Memory B cell (primary cell): ENCODE data around the gene DYNC1LI1.
"Not testable (repeated sequence)": the region's sequence is repeated elsewhere in the genome, so short reads cannot be mapped to it uniquely, and the experiment has no call there.

ENCODE experiments used
- ATAC-seq: fragments of 150-1000 bp; cut with Tn5 transposase; 2 replicates; pipeline ENCODE4 v1.10.0; 2021; ENCODE audit warnings: low read depth, mild to moderate bottlenecking, moderate library complexity
- DNase-seq, 2 donors: peaks; one replicate each; pipeline ENCODE4 v3.0.0; 2022; ENCODE audit warnings: low spot score in 2 of 2
- H3K27ac Mint-ChIP-seq: one replicate; pipeline ENCODE4 v1.8.0; 2022; ENCODE audit warnings: mild to moderate bottlenecking, moderate library complexity, mixed read lengths
- H3K27me3 Mint-ChIP-seq: one replicate; pipeline ENCODE4 v1.8.0; 2022; ENCODE audit warnings: mixed read lengths
- H3K36me3 Mint-ChIP-seq: one replicate; pipeline ENCODE4 v1.8.0; 2022; ENCODE audit warnings: mild to moderate bottlenecking, mixed read lengths
- H3K4me1 Mint-ChIP-seq: one replicate; pipeline ENCODE4 v1.8.0; 2022; ENCODE audit warnings: mixed read lengths
- H3K4me3 Mint-ChIP-seq: one replicate; pipeline ENCODE4 v1.8.0; 2022; ENCODE audit warnings: mild to moderate bottlenecking, moderate library complexity, mixed read lengths
- H3K9me3 Mint-ChIP-seq: one replicate; pipeline ENCODE4 v1.8.0; 2022; ENCODE audit warnings: mixed read lengths

The DYNC1LI1 gene

GRCh38 chr3:32596282-32596908 lies 25.7 kb upstream of the DYNC1LI1 start:
- Mint-ChIP-seq H3K9me3 (no peaks in the 10 kb centered on the region), H3K4me3 (no peak overlapping the region), H3K4me1 (no peaks in the 10 kb centered on the region), H3K27me3 (peaks cover 6% of the 10 kb centered on the region), H3K27ac (no peak overlapping the region), H3K36me3 (no peaks in the 10 kb centered on the region)
- no peak for DNase-seq
- no peak for ATAC-seq

GRCh38 chr3:32595323-32595722 lies 24.7 kb upstream of the DYNC1LI1 start:
- ATAC-seq (no peak), DNase-seq (no peak)
- H3K4me1 Mint-ChIP-seq, result no peaks in the 10 kb centered on the region
- H3K36me3 Mint-ChIP-seq, result no peaks in the 10 kb centered on the region
- H3K9me3 Mint-ChIP-seq, result no peaks in the 10 kb centered on the region
- peaks cover 6% of the 10 kb centered on the region for H3K27me3 Mint-ChIP-seq
- no peak overlapping the region for H3K4me3 Mint-ChIP-seq
- H3K27ac Mint-ChIP-seq, result no peak overlapping the region

DNA sequence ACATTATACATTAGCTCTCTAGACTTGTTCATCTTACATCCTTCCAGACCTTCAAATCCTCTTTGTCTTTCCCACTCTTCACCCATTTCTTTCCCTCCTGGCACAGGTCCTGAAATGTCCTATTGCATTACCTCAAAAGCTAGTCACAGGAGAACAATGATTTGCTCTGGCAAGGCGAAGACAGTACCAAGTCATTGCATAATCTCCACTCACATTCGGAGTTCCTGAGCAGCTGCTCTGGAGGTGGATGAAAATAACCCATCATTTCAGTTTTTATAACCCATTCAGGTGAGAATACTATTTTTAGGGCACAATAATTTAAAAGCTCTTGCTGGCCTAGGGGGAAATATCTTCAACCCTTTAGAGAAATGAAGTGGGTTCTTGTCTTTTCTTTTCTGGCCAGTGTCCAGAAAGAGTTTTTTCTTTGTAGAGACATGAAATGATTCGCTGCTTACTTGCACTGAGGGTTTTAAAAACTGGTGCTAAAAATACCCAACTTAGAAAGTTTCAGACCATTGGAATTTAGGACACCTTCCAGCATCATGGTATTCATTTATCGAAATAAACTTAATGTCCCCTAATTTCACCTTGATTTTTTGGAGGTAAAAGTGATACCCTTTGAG lies 23.4 kb upstream of the DYNC1LI1 start:
- ATAC-seq (no peak), DNase-seq (no peak)
- no peak overlapping the region for H3K27ac Mint-ChIP-seq
- no peaks in the 10 kb centered on the region for H3K4me1 Mint-ChIP-seq
- H3K36me3 Mint-ChIP-seq, result no peaks in the 10 kb centered on the region
- no peaks in the 10 kb centered on the region for H3K9me3 Mint-ChIP-seq
- peaks cover 6% of the 10 kb centered on the region for H3K27me3 Mint-ChIP-seq
- no peak overlapping the region for H3K4me3 Mint-ChIP-seq

DNA sequence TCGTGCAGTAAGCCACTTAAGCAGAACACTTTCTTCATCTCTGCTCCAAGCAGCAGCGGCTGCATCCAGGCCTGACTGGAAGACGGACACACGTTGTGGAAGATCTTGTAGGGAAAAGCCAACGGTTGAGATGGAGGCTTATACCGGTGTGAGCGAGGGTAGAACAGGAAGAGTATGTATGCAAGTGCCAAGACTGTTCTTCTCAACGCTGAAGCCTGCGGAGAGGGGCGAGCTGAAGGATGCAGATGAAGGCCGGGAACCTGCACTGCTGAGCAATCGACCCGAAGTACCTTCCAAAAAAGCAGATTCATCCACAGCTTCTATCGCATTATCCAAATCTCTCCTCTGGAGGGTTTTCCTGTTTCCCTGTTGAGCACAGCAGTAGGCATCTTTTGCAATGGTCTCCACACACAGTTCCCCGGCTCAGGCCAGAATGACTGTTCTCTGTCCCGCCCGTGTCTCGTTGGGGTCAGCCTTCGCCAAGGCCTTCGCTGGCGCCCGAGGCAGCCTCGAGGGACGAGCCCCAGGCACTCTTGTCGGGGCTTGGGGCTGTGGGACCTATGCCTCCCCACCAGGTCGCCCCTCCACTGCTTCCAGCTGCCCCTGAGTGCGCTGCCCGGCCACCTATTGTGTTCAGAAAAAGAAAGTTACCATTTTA lies 22.2 kb upstream of the DYNC1LI1 start:
- no peaks in the 10 kb centered on the region for H3K36me3 Mint-ChIP-seq
- H3K9me3 Mint-ChIP-seq, result no peaks in the 10 kb centered on the region
- peaks cover 6% of the 10 kb centered on the region for H3K27me3 Mint-ChIP-seq
- no peak overlapping the region for H3K27ac Mint-ChIP-seq
- DNase-seq, result no peak
- H3K4me3 Mint-ChIP-seq, result no peak overlapping the region
- H3K4me1 Mint-ChIP-seq, result no peaks in the 10 kb centered on the region
- no peak for ATAC-seq

DNA sequence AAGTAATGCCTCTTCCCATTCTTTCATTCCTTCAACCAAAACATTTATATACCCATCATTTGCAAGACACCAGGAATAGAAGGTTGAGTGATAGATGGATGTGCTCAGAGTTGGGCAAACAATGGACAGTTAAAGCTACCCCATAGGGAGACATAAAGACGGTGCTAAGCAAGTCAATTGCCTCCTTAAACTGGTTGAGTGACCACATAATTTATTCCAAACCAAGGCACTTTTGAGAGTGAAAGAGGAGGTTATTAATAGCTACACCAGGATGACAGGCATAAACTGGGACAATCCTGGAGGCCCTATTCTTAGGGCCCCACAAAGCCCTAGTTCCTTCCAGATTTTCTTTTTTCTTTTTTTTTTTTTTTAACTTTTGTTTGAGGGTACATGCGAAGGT lies 21.4 kb upstream of the DYNC1LI1 start:
- no peaks in the 10 kb centered on the region for H3K4me1 Mint-ChIP-seq
- H3K36me3 Mint-ChIP-seq, result no peaks in the 10 kb centered on the region
- H3K27ac Mint-ChIP-seq, result no peak overlapping the region
- DNase-seq (no peak), ATAC-seq (no peak)
- H3K9me3 Mint-ChIP-seq, result no peaks in the 10 kb centered on the region
- H3K27me3 Mint-ChIP-seq, result peaks cover 6% of the 10 kb centered on the region
- no peak overlapping the region for H3K4me3 Mint-ChIP-seq

GRCh38 chr3:32591186-32591585 lies 20.5 kb upstream of the DYNC1LI1 start:
- ATAC-seq, result no peak
- no peak for DNase-seq
- no peaks in the 10 kb centered on the region for H3K36me3 Mint-ChIP-seq
- H3K4me3 Mint-ChIP-seq, result no peak overlapping the region
- no peaks in the 10 kb centered on the region for H3K4me1 Mint-ChIP-seq
- H3K9me3 Mint-ChIP-seq, result no peaks in the 10 kb centered on the region
- no peak overlapping the region for H3K27ac Mint-ChIP-seq
- H3K27me3 Mint-ChIP-seq, result peaks cover 6% of the 10 kb centered on the region

- H3K27me3 Mint-ChIP-seq, result no peaks in the 10 kb centered on the region
These were observed 15.7 kb upstream of the DYNC1LI1 start for GRCh38 chr3:32586356-32586755.

GRCh38 chr3:32584660-32585059 lies 14.0 kb upstream of the DYNC1LI1 start:
- Mint-ChIP-seq H3K36me3 (no peaks in the 10 kb centered on the region), H3K27me3 (no peaks in the 10 kb centered on the region), H3K4me1 (no peaks in the 10 kb centered on the region), H3K4me3 (no peak overlapping the region), H3K27ac (no peak overlapping the region), H3K9me3 (no peaks in the 10 kb centered on the region)
- DNase-seq, result no peak
- no peak for ATAC-seq

More at GRCh38 chr3:32586356-32586755, 15.7 kb upstream of the DYNC1LI1 start:
- DNase-seq (no peak), ATAC-seq (no peak)
- Mint-ChIP-seq H3K36me3 (no peaks in the 10 kb centered on the region), H3K9me3 (no peaks in the 10 kb centered on the region), H3K4me1 (no peaks in the 10 kb centered on the region), H3K4me3 (no peak overlapping the region), H3K27ac (no peak overlapping the region)

DNA sequence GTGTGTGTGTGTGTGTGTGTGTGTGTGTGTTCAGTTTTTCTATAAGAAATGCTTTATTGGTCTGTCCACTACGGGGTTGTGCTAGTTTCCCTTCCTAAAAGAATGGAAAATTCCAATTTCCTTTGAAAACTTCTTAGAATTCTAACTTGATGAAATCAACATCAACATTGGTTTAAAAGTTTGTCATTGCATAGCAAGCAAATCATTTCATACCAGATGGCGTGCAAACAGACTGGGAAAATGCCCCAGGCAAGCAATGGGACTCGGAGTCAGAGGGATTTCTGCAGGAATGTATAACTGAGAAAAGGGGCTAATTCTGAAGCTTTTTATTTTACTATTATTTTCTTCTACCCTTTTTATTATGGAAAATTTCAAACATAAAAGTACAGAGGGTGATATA lies 13.1 kb upstream of the DYNC1LI1 start:
- DNase-seq (no peak), ATAC-seq (no peak)
- H3K9me3 Mint-ChIP-seq, result no peaks in the 10 kb centered on the region
- H3K27ac Mint-ChIP-seq, result no peak overlapping the region
- no peaks in the 10 kb centered on the region for H3K27me3 Mint-ChIP-seq
- no peaks in the 10 kb centered on the region for H3K36me3 Mint-ChIP-seq
- H3K4me1 Mint-ChIP-seq, result no peaks in the 10 kb centered on the region
- no peak overlapping the region for H3K4me3 Mint-ChIP-seq

DNA sequence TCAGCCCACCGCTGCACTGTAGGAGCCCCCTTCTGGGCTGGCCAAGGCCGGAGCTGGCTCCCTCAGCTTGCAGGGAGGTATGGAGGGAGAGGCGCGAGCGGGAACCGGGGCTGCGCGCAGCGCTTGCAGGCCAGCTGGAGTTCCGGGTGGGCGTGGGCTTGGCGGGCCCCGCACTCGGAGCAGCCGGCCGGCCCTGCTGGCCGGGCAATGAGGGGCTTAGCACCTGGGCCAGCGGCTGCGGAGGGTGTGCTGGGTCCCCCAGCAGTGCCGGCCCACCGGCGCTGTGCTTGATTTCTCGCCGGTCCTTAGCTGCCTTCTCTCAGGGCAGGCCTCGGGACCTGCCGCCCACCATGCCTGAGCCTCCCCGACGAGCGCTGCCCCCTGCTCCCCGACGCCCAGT lies 8.0 kb upstream of the DYNC1LI1 start:
- H3K9me3 Mint-ChIP-seq, H3K4me3 Mint-ChIP-seq, H3K27me3 Mint-ChIP-seq, H3K27ac Mint-ChIP-seq, DNase-seq, ATAC-seq, H3K36me3 Mint-ChIP-seq: not testable (repeated sequence)
- peaks cover 12% of the 10 kb centered on the region for H3K4me1 Mint-ChIP-seq

DNA sequence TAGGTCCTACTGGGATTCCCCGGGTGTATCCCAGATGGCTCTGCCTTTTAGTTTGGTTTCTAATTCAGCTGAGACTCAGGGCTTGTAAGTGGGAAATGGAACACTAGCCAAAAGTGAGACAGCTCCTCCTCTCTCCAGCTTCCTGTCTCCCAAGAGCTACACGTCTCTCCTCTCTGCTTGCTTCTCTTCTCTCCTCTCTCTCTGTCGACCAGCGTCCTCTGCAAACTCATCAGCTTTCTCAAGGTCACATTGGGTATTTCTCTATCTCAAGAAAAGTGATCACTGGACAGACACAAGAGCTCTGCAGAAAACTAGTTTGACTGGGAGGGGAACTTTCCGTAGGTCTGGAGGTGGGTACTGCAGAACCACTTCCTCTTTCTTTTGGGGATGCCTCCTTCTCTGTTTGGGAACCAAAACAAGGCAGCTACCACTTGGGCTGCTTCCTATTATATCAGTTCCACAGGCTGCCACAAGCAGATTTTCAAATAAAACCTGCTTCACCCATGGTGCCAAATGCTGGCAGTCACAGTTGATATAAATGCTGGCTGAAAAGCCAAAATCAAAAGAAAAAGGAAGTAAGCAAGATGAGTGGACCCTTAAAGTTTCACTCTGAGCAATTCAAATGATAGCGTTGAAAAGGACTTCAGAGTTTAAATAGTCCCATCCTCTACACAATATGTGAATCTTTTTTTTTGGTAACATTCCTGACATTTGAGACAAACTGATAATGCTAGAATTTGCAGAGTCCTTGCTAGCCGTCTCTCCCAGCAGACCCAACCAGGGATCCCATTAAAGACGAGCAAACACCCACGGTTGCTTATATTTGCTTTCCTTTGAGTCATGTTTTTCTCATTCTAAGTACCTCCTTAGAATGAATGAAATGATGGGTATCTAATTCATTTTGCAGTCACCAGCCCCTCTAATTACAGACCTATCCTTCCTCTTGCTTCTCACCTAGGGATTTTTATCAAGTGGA lies 7.2 kb upstream of the DYNC1LI1 start:
- H3K27ac Mint-ChIP-seq, result peak overlapping the region; percentile 78
- peak overlapping the region; percentile 72 for H3K4me3 Mint-ChIP-seq
- DNase-seq (peak; percentile 20 to 37), ATAC-seq (peak; percentile 93)
- H3K4me1 Mint-ChIP-seq, result peaks cover 14% of the 10 kb centered on the region
- H3K9me3 Mint-ChIP-seq, result no peaks in the 10 kb centered on the region
- no peaks in the 10 kb centered on the region for H3K36me3 Mint-ChIP-seq
- H3K27me3 Mint-ChIP-seq, result no peaks in the 10 kb centered on the region

DNA sequence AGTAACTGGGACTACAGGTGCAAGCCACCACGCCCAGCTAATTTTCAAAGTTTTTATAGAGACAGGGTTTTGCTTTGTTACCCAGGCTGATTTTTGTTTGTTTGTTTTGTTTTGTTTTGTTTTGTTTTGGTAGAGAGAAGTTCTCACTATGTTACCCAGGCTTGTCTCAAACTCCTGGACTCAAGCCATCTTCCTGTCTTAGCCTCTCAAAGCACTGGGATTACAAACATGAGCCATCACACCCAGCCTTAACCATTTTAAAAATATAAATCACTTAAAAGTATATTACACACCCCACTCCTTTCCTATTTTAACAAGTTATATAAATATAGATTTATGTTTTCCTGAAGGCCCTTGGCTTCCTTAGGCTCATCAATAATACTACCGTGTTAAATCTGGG lies 6.5 kb upstream of the DYNC1LI1 start:
- Mint-ChIP-seq H3K4me3 (no peak overlapping the region), H3K36me3 (no peaks in the 10 kb centered on the region), H3K4me1 (peaks cover 14% of the 10 kb centered on the region), H3K9me3 (no peaks in the 10 kb centered on the region), H3K27ac (peak overlapping the region; percentile 78), H3K27me3 (no peaks in the 10 kb centered on the region)
- DNase-seq (no peak), ATAC-seq (no peak)

DNA sequence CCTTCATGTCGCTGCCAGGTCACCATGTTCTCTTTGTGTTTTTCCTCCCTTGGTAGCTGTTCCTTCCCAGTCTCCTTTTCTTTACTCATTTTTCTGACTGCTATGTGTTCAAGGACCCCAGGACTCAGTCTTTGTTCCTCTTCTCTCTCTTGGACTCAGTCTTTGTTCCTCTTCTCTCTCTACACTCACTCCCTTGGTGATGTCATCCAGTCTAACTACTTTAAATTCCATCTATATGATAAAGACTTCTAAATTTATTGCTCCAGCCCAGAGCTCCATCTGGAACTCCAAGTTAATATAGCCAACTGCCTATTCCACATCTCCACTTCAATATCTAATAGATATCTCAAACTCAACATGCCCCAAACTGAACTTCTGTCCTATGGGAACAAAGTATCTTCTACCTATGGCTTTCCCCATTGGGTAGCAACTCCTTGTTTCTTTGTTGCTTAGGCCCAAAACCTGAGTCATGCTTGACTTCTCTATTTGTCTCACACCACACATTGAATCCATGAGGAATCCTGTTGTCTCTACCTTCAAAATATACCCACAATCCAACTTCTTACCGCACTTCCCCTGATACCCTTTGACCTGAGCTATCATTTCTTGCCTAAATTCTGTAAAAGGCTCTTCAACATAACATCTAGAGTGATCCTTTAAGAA lies 4.9 kb upstream of the DYNC1LI1 start:
- Mint-ChIP-seq H3K4me1 (peaks cover 17% of the 10 kb centered on the region), H3K36me3 (no peaks in the 10 kb centered on the region), H3K27me3 (no peaks in the 10 kb centered on the region), H3K9me3 (no peaks in the 10 kb centered on the region), H3K27ac (no peak overlapping the region), H3K4me3 (no peak overlapping the region)
- ATAC-seq, result no peak
- no peak for DNase-seq

DNA sequence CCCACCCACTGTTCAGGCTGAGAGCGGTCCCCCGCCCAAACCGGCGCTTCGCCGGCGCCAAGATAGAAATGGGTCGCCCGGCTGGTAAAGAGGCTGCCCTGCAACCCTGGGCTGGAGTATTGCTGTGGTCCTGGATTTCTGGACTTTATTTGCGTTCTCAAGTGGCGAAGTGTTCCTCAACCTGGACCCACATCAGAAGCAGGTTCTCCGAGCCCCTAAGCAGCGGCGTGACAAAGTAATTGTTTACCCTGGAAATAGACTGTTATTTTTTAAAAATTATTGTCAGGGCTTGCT lies 481 bp upstream of the DYNC1LI1 start:
- no peak for ATAC-seq
- H3K27me3 Mint-ChIP-seq, result no peaks in the 10 kb centered on the region
- peaks cover 2% of the 10 kb centered on the region for H3K36me3 Mint-ChIP-seq
- DNase-seq, result no peak
- peaks cover 18% of the 10 kb centered on the region for H3K4me1 Mint-ChIP-seq
- peak overlapping the region; percentile 87 for H3K27ac Mint-ChIP-seq
- peak overlapping the region; percentile 93 for H3K4me3 Mint-ChIP-seq
- no peaks in the 10 kb centered on the region for H3K9me3 Mint-ChIP-seq
